Endothelial cell of umbilical vein (primary cell): ENCODE measurements around the gene DAD1. TPM values are rescaled to one million over a fixed set of nuclear protein-coding genes. Genes with fewer than 3 reads are reported as not detected.

Experiments
- BruUV-seq: library from RNA; stranded (reverse); fragments of 400-500 nt; replicated peaks from 2 replicates; lab custom pipeline; 2021; lab: Mats Ljungman, UMichigan
- CTCF ChIA-PET: fragments of 300-600, 350-600 bp; sonication (Branson Sonifier 250); formaldehyde crosslinking; loops from one replicate; lab custom pipeline; 2021; ENCODE audit warnings: antibody characterized with exemption, inconsistent platforms; lab: Charles Lee
- POLR2A ChIA-PET: fragments of 300-600, 350-600 bp; sonication (Branson Sonifier 250); formaldehyde crosslinking; loops from one replicate; lab custom pipeline; 2021; ENCODE audit warnings: antibody characterized with exemption, inconsistent platforms; lab: Charles Lee
- DNase-seq: peaks from one replicate; pipeline ENCODE4 v3.0.0-alpha.2; 2011; ENCODE audit warnings: low read depth, low spot score
- FAIRE-seq: peaks from 2 replicates; lab custom pipeline; 2011; peaks lifted over from hg19 to GRCh38; lab: Jason Lieb, UNC
- H2AFZ ChIP-seq: 2 replicates; pipeline ENCODE4 v1.6.0; 2012; ENCODE audit warnings: low read depth, low read length, control low read depth, inconsistent platforms
- H3K27ac ChIP-seq: 2 replicates; pipeline ENCODE4 v1.5.1; 2011; ENCODE audit warnings: low read depth, mild to moderate bottlenecking, control low read depth, low read length, moderate library complexity; ENCODE audit not compliant: insufficient read depth
- H3K27me3 ChIP-seq, 2 experiments: 2 replicates each; pipeline versions ENCODE4 v1.6.0 to v1.6.1; 2011; ENCODE audit warnings: low read length in 2 of 2, mixed read lengths in 1 of 2; ENCODE audit not compliant: control insufficient read depth in 2 of 2, insufficient read depth in 2 of 2
- H3K36me3 ChIP-seq, 2 experiments: 2 replicates in 1 of 2; 3 replicates in 1 of 2; pipeline ENCODE4 v1.5.1; 2011; ENCODE audit warnings: low read length in 2 of 2, mild to moderate bottlenecking in 1 of 2, moderate library complexity in 1 of 2; ENCODE audit not compliant: control insufficient read depth in 2 of 2, insufficient read depth in 2 of 2; ENCODE audit errors: extremely low read depth in 1 of 2
- H3K4me1 ChIP-seq: 3 replicates; pipeline ENCODE4 v1.5.1; 2011; ENCODE audit warnings: mild to moderate bottlenecking, low read length; ENCODE audit not compliant: control insufficient read depth, insufficient read depth; ENCODE audit errors: extremely low read depth
- H3K4me2 ChIP-seq: 2 replicates; pipeline ENCODE4 v1.6.1; 2011; ENCODE audit warnings: low read length, control low read depth, mixed read lengths; ENCODE audit not compliant: insufficient read depth
- H3K4me3 ChIP-seq, 3 experiments: fragments of 200-600 bp in 1 of 3; sonication (generic), shearing (Covaris generic) in 1 of 3; replicated peaks in 1 of 3; 2 replicates each; pipeline ENCODE4 v1.5.1; 2011 to 2016; ENCODE audit warnings: control low read depth in 3 of 3, low read length in 3 of 3, mild to moderate bottlenecking in 2 of 3, inconsistent platforms in 1 of 3, low read depth in 1 of 3, moderate library complexity in 1 of 3; ENCODE audit not compliant: insufficient read depth in 1 of 3
- H3K79me2 ChIP-seq: 2 replicates; pipeline ENCODE4 v1.6.0; 2012; ENCODE audit warnings: low read length, inconsistent platforms; ENCODE audit not compliant: control insufficient read depth, insufficient read depth
- H3K9ac ChIP-seq: replicated peaks from 2 replicates; pipeline ENCODE3; 2011; ENCODE audit warnings: low read length, control low read depth; ENCODE audit not compliant: insufficient read depth; ENCODE audit errors: extremely low read depth
- H3K9me1 ChIP-seq: replicated peaks from 3 replicates; pipeline ENCODE4 v1.6.0; 2011; ENCODE audit warnings: mild to moderate bottlenecking, low read length; ENCODE audit not compliant: control insufficient read depth, insufficient read depth; ENCODE audit errors: extremely low read depth
- H3K9me3 ChIP-seq: replicated peaks from 2 replicates; pipeline ENCODE4 v1.5.1; 2012; ENCODE audit warnings: low read length, inconsistent platforms; ENCODE audit not compliant: control insufficient read depth, insufficient read depth
- H4K20me1 ChIP-seq: replicated peaks from 2 replicates; pipeline ENCODE3; 2011; ENCODE audit warnings: mild to moderate bottlenecking, low read length; ENCODE audit not compliant: control insufficient read depth, insufficient read depth; ENCODE audit errors: extremely low read depth
- CTCF ChIP-seq, 2 donors: IDR thresholded peaks; 1 replicate in 1 of 2; 2 replicates in 1 of 2; pipeline ENCODE4 v1.5.1; 2011; ENCODE audit warnings: low read length in 2 of 2, mild to moderate bottlenecking in 2 of 2, moderate library complexity in 2 of 2, control low read depth in 1 of 2, inconsistent platforms in 1 of 2, low read depth in 1 of 2; ENCODE audit not compliant: insufficient read depth in 1 of 2; ENCODE audit errors: extremely low read depth in 1 of 2
- EZH2 ChIP-seq: IDR thresholded peaks from 2 replicates; pipeline ENCODE4 v1.6.1; 2012; ENCODE audit warnings: borderline replicate concordance, low read depth, mild to moderate bottlenecking, moderate library complexity, low read length, inconsistent platforms; ENCODE audit not compliant: severe bottlenecking
- FOS ChIP-seq: IDR thresholded peaks from 2 replicates; pipeline ENCODE4 v1.6.1; 2011; ENCODE audit warnings: mild to moderate bottlenecking, low read length, moderate library complexity, borderline replicate concordance; ENCODE audit not compliant: insufficient read depth
- GATA2 ChIP-seq: IDR thresholded peaks from 2 replicates; pipeline ENCODE4 v1.7.0; 2011; ENCODE audit warnings: low read depth, mild to moderate bottlenecking, moderate library complexity, mixed read lengths, low read length; ENCODE audit not compliant: insufficient read length, insufficient read depth
- JUN ChIP-seq: IDR thresholded peaks from 2 replicates; pipeline ENCODE4 v1.6.1; 2011; ENCODE audit warnings: borderline replicate concordance, low read depth; ENCODE audit not compliant: insufficient read length, insufficient read depth
- MAX ChIP-seq: IDR thresholded peaks from 2 replicates; pipeline ENCODE4 v1.6.1; 2011; ENCODE audit not compliant: insufficient read depth, insufficient read length
- MYC ChIP-seq: IDR thresholded peaks from one replicate; pipeline ENCODE4 v1.6.1; 2011; ENCODE audit warnings: mild to moderate bottlenecking, low read depth, low read length
- POLR2A ChIP-seq: IDR thresholded peaks from 2 replicates; pipeline ENCODE4 v1.6.1; 2012; ENCODE audit warnings: low read depth, mild to moderate bottlenecking, control low read depth, low read length
- POLR2AphosphoS5 ChIP-seq: IDR thresholded peaks from 2 replicates; pipeline ENCODE4 v1.6.1; 2012; ENCODE audit warnings: low read depth, mild to moderate bottlenecking, control low read depth, low read length, moderate library complexity; ENCODE audit not compliant: insufficient read depth
- dilution Hi-C: fragments of 300-500 bp; cut with MboI; formaldehyde crosslinking; loops from one replicate; pipeline ENCODE4 v1.15.0; 2019; ENCODE audit warnings: low sequenced_read_pairs; ENCODE audit not compliant: extremely low pct_ligation_motif_present
- intact Hi-C: fragments of 100-400 bp; cut with micrococcal nuclease; formaldehyde crosslinking; loops from one replicate; pipeline ENCODE4 v1.10.0; 2022
- polyA plus RNA-seq, 4 experiments: library from polyadenylated mRNA; depleted of rRNA in 3 of 4; stranded (reverse) in 3 of 4; unstranded in 1 of 4; fragments of >200 nt; gene quantifications; 2 replicates each; pipeline versions ENCODE4 v1.2.1 to v1.2.3, GENCODE V29; 2011 to 2012; ENCODE audit warnings: missing spikeins in 1 of 4
- total RNA-seq: library from RNA; stranded (reverse); gene quantifications from 2 replicates; pipeline ENCODE4 v1.2.3, GENCODE V29; 2021

The DAD1 gene
- total and polyA plus RNA-seq, 2 donors (not counting 3 experiments of a cell fraction or from before 2014, with no cell fraction given), result 299 to 1,227 TPM

DNA sequence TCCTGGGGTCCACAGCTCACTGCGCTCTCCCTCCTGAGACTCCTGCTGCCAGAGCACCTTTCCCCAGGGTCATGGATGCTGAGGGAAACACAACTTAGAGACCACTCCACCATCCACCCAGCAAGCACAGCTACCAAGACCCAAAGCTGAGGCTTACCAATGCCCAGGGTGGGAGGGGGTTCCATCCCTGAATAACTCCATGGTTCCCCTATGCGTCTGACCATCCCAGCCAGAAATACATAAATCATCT, 36.3 kb downstream of the DAD1 start:
- Histone ChIP-seq H3K9me3 (no peaks in the 10 kb centered on the region), H3K9ac (no peak overlapping the region), H3K79me2 (no peaks in the 10 kb centered on the region), H3K9me1 (no peaks in the 10 kb centered on the region), H3K36me3 (no peaks in the 10 kb centered on the region), H3K27ac (no peak overlapping the region), H4K20me1 (no peaks in the 10 kb centered on the region), H3K27me3 (no peaks in the 10 kb centered on the region), H3K4me2 (no peak overlapping the region), H3K4me3 (no peak overlapping the region), H2AFZ (no peak overlapping the region), H3K4me1 (peaks cover 46% of the 10 kb centered on the region)
- intact Hi-C loops (loop anchor here (10.0 kb wide), 1 partner anchor 638 kb away; no protein-coding TSS in a partner anchor), dilution Hi-C loops (no loop called here)
- TF ChIP-seq POLR2AphosphoS5, result no peak
- no peak for TF ChIP-seq EZH2
- TF ChIP-seq CTCF (IDR thresholded peaks at IDR 0.05; ENCODE audit: extremely low read depth in 1 of 2, insufficient read depth in 1 of 2, low read depth in 1 of 2, low read length in 2 of 2), result no peak
- TF ChIP-seq JUN, result no peak
- TF ChIP-seq POLR2A, result no peak
- TF ChIP-seq MYC, result no peak
- no peak for TF ChIP-seq FOS
- TF ChIP-seq GATA2, result no peak
- TF ChIP-seq MAX, result no peak
- CTCF ChIA-PET, result interaction anchor here (0.7 to 1.4 kb wide), 8 partner anchors 14 to 568 kb away, joined by 3 to 5 read pairs (median 3); no protein-coding TSS in a partner anchor
- POLR2A ChIA-PET, result no interaction called here
- DNase-seq (no peak), FAIRE-seq (no peak)
- BruUV-seq, result no TSS peak
